HepG2 (cell line): Measurements from ENCODE around the gene IQCH. TPM values are rescaled to one million over a fixed set of nuclear protein-coding genes. Genes with fewer than 3 reads are reported as not detected.

ENCODE experiments used
- ATAC-seq: fragments of 200-7000 bp; cut with Tn5 transposase; 3 replicates; pipeline ENCODE4 v1.9.1; 2020; ENCODE audit warnings: mild to moderate bottlenecking, moderate library complexity
- BruUV-seq: library from RNA; stranded (reverse); fragments of 400-500 nt; replicated peaks from 2 replicates; lab custom pipeline; 2021; lab: Mats Ljungman, UMichigan
- CTCF ChIA-PET: fragments of 300-600 bp; formaldehyde crosslinking; extraction: SDS; loops from one replicate; lab custom pipeline; 2021; ENCODE audit warnings: low total read pairs, inconsistent platforms, low intra/inter-chr PET ratio; lab: Yijun Ruan, JAX
- POLR2A ChIA-PET: fragments of 350-600 bp; sonication (Branson Sonifier 250); formaldehyde crosslinking; loops from one replicate; lab custom pipeline; 2020; ENCODE audit warnings: antibody characterized with exemption, inconsistent platforms; lab: Yijun Ruan, JAX
- DNase-seq: peaks from one replicate; pipeline ENCODE4 v3.0.0-alpha.2; 2015; ENCODE audit warnings: low spot score
- FAIRE-seq: peaks from 3 replicates; lab custom pipeline; 2011; peaks lifted over from hg19 to GRCh38; lab: Jason Lieb, UNC
- H2AFZ ChIP-seq: one replicate; pipeline ENCODE4 v1.6.1; 2011; ENCODE audit warnings: low read length, inconsistent platforms
- H3K27ac ChIP-seq: fragments of 300-600 bp; 3 replicates; pipeline ENCODE4 v1.8.0; 2011; ENCODE audit warnings: mixed run types, mild to moderate bottlenecking, mixed read lengths, low read length, inconsistent platforms; ENCODE audit not compliant: insufficient read depth; ENCODE audit errors: extremely low read length
- H3K27me3 ChIP-seq, 2 experiments: fragments of 200-600 bp in 1 of 2; 2 replicates in 1 of 2; 3 replicates in 1 of 2; pipeline versions ENCODE4 v1.6.0 to v1.8.0; 2011; ENCODE audit warnings: low read length in 2 of 2, mild to moderate bottlenecking in 2 of 2, moderate library complexity in 2 of 2, inconsistent platforms in 1 of 2; ENCODE audit not compliant: insufficient read depth in 2 of 2, control insufficient read depth in 1 of 2
- H3K36me3 ChIP-seq, 2 experiments: fragments of 200-600 bp in 1 of 2; replicated peaks in 1 of 2; 2 replicates in 1 of 2; 3 replicates in 1 of 2; pipeline versions ENCODE4 v1.5.1 to v1.8.0; 2011; ENCODE audit warnings: low read length in 2 of 2, inconsistent platforms in 1 of 2; ENCODE audit not compliant: insufficient read depth in 2 of 2, control insufficient read depth in 1 of 2
- H3K4me1 ChIP-seq: 2 replicates; pipeline ENCODE4 v1.5.1; 2012; ENCODE audit warnings: low read length, inconsistent platforms; ENCODE audit not compliant: insufficient read depth
- H3K4me2 ChIP-seq: 2 replicates; pipeline ENCODE4 v1.6.0; 2011; ENCODE audit warnings: low read depth, low read length, inconsistent platforms
- H3K4me3 ChIP-seq, 3 experiments: fragments of 200-600 bp in 1 of 3; sonication (generic), shearing (Covaris generic) in 1 of 3; replicated peaks in 1 of 3; 2 replicates each; pipeline ENCODE4 v1.5.1; 2011 to 2016; ENCODE audit warnings: low read length in 3 of 3, inconsistent platforms in 2 of 3, low read depth in 2 of 3, mild to moderate bottlenecking in 2 of 3, control low read depth in 1 of 3, mixed read lengths in 1 of 3; ENCODE audit not compliant: insufficient read depth in 1 of 3
- H3K79me2 ChIP-seq: one replicate; pipeline ENCODE4 v1.6.1; 2011; ENCODE audit warnings: low read length, inconsistent platforms; ENCODE audit not compliant: insufficient read depth
- H3K9ac ChIP-seq: 2 replicates; pipeline ENCODE4 v1.6.0; 2011; ENCODE audit warnings: mild to moderate bottlenecking, low read depth, low read length, inconsistent platforms; ENCODE audit not compliant: insufficient read depth
- H3K9me3 ChIP-seq: 2 replicates; pipeline ENCODE4 v1.5.1; 2012; ENCODE audit warnings: mild to moderate bottlenecking, low read length
- H4K20me1 ChIP-seq: 2 replicates; pipeline ENCODE4 v1.6.0; 2011; ENCODE audit warnings: inconsistent platforms, mild to moderate bottlenecking, low read length, moderate library complexity; ENCODE audit not compliant: insufficient read depth
- BORCS8-MEF2B ChIP-seq: sonication (generic); formaldehyde crosslinking; IDR thresholded peaks from 2 replicates; pipeline ENCODE4 v1.8.0; 2022; ENCODE audit warnings: mild to moderate bottlenecking, missing genetic modification reagents
- BRCA1 ChIP-seq: sonication (generic); formaldehyde crosslinking; IDR thresholded peaks from 2 replicates; pipeline ENCODE4 v1.4.0; 2020; ENCODE audit warnings: missing genetic modification reagents
- EP300 ChIP-seq, 3 experiments: sonication (generic) in 1 of 3; formaldehyde crosslinking in 1 of 3; IDR thresholded peaks; 2 replicates each; pipeline versions ENCODE4 v1.5.1 to v1.6.1; 2011 to 2020; ENCODE audit warnings: low read depth in 2 of 3, low read length in 2 of 3, borderline replicate concordance in 1 of 3, improper control_type of control experiment in 1 of 3, mild to moderate bottlenecking in 1 of 3, missing genetic modification reagents in 1 of 3, moderate library complexity in 1 of 3
- NFATC3 ChIP-seq: sonication (generic); formaldehyde crosslinking; IDR thresholded peaks from 2 replicates; pipeline ENCODE4 v1.5.1; 2020; ENCODE audit warnings: mild to moderate bottlenecking, missing genetic modification reagents
- ZNF263 ChIP-seq: sonication (generic); formaldehyde crosslinking; IDR thresholded peaks from 2 replicates; pipeline ENCODE4 v1.4.0; 2020; ENCODE audit warnings: missing genetic modification reagents
- ZNF354B ChIP-seq: sonication (generic); formaldehyde crosslinking; IDR thresholded peaks from 2 replicates; pipeline ENCODE4 v1.8.0; 2022; ENCODE audit warnings: mild to moderate bottlenecking, missing genetic modification reagents
- ZNF460 ChIP-seq: sonication (generic); formaldehyde crosslinking; IDR thresholded peaks from 2 replicates; pipeline ENCODE4 v1.5.1; 2020; ENCODE audit warnings: missing genetic modification reagents, mild to moderate bottlenecking, borderline replicate concordance
- ZNF678 ChIP-seq: sonication (generic); formaldehyde crosslinking; IDR thresholded peaks from 2 replicates; pipeline ENCODE4 v1.4.0; 2020; ENCODE audit warnings: mild to moderate bottlenecking, missing genetic modification reagents
- WGBS: methylation state at CpG from one replicate; pipeline ENCODE4 v1.1.6; 2017; ENCODE audit warnings: low lambda C conversion rate; 5-methylcytosine and 5-hydroxymethylcytosine counted together
- in situ Hi-C: cut with HindIII; loops from 2 replicates; pipeline ENCODE4 v1.10.0; 2017; ENCODE audit warnings: low pct_unique_long_range_greater_than_20kb; ENCODE audit not compliant: extremely low pct_ligation_motif_present
- intact Hi-C: fragments of 100-400 bp; cut with micrococcal nuclease; formaldehyde crosslinking; loops from one replicate; pipeline ENCODE4 v1.10.0; 2022; ENCODE audit not compliant: unreplicated experiment
- polyA plus RNA-seq, 8 experiments: library from polyadenylated mRNA; depleted of rRNA in 3 of 8; stranded (reverse) in 7 of 8; unstranded in 1 of 8; fragments of >200 nt; fragmentation: Illumina TruSeq in 4 of 8; extraction: Trizol in 4 of 8; gene quantifications; 2 replicates each; pipeline versions ENCODE4 v1.2.1 to v1.2.3, GENCODE V29; 2011 to 2016; ENCODE audit warnings: low read depth in 4 of 8, missing spikeins in 1 of 8, mixed read lengths in 1 of 8; ENCODE audit not compliant: insufficient read depth in 1 of 8
- total RNA-seq, 5 experiments: library from RNA; depleted of rRNA; stranded (reverse); fragments of >200 nt; fragmentation: Illumina TruSeq; extraction: Trizol; gene quantifications; 2 replicates each; pipeline ENCODE4 v1.2.3, GENCODE V29; 2016; ENCODE audit warnings: low read depth in 1 of 5
- TF ChIP-seq, protein P1 (sequence below): sonication (generic); formaldehyde crosslinking; IDR thresholded peaks from 2 replicates; pipeline ENCODE4 v1.4.0; 2020; ENCODE audit warnings: missing genetic modification reagents
- TF ChIP-seq, protein P2 (sequence below): IDR thresholded peaks from 2 replicates; pipeline ENCODE4 v1.6.1; 2018; ENCODE audit warnings: missing genetic modification reagents, mild to moderate bottlenecking, missing compliant biosample characterization
- TF ChIP-seq, protein P3 (sequence below): sonication (generic); formaldehyde crosslinking; IDR thresholded peaks from 2 replicates; pipeline ENCODE4 v1.8.1; 2022; ENCODE audit warnings: low read depth, mild to moderate bottlenecking, missing genetic modification reagents
- TF ChIP-seq, protein P4 (sequence below): sonication (generic); formaldehyde crosslinking; IDR thresholded peaks from 2 replicates; pipeline ENCODE4 v1.5.1; 2020; ENCODE audit warnings: mild to moderate bottlenecking, missing genetic modification reagents

Gene IQCH
- total and polyA plus RNA-seq, 2 of the 13 experiments (the other 11 are each of a cell fraction or from before 2014, with no cell fraction given): 0.16 to 0.55 TPM

DNA sequence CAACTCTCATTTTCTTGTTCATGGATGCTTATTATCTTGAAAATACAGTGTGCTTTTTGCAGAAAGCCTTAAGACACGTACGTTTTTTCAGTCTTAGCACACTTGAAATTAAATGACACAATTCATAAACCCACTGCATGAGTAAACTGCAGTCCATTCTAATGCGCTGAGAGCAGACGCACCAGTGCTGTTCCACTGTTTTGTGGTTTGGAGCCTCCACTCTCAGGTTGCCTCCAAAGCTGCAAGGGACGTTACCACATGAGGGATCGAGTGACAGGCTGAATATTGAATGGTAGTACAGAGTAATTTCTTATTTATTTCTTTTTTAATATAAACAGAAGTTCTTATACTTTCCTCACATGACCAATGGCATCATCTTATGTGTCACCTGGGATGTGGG, 12.3 kb downstream of the IQCH start:
- no peaks in the 10 kb centered on the region; a peak in 1 of 5 replicates for H3K27me3 ChIP-seq
- H4K20me1 ChIP-seq: no peaks in the 10 kb centered on the region
- BruUV-seq: no TSS peak
- no peak overlapping the region for H3K9ac ChIP-seq
- H3K4me1 ChIP-seq: no peaks in the 10 kb centered on the region
- H3K79me2 ChIP-seq: no peaks in the 10 kb centered on the region
- FAIRE-seq: no peak
- 42% methylated on average over 6 of the region's 6 CpGs for WGBS
- ATAC-seq: no peak
- ChIA-PET CTCF (no interaction called here), POLR2A (no interaction called here)
- no peak overlapping the region for H2AFZ ChIP-seq
- no peak overlapping the region for H3K27ac ChIP-seq
- H3K4me2 ChIP-seq: no peak overlapping the region
- no peak for DNase-seq
- H3K36me3 ChIP-seq: no peaks in the 10 kb centered on the region
- H3K9me3 ChIP-seq: no peaks in the 10 kb centered on the region
- in situ Hi-C loops: no loop called here
- H3K4me3 ChIP-seq: no peak overlapping the region
- intact Hi-C loops: no loop called here
- TF ChIP-seq, protein P1, sequence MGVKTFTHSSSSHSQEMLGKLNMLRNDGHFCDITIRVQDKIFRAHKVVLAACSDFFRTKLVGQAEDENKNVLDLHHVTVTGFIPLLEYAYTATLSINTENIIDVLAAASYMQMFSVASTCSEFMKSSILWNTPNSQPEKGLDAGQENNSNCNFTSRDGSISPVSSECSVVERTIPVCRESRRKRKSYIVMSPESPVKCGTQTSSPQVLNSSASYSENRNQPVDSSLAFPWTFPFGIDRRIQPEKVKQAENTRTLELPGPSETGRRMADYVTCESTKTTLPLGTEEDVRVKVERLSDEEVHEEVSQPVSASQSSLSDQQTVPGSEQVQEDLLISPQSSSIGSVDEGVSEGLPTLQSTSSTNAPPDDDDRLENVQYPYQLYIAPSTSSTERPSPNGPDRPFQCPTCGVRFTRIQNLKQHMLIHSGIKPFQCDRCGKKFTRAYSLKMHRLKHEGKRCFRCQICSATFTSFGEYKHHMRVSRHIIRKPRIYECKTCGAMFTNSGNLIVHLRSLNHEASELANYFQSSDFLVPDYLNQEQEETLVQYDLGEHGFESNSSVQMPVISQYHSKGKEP (CRISPR knock-in tag): no peak
- TF ChIP-seq ZNF460 (CRISPR knock-in tag) (no peak), ZNF678 (no peak), BRCA1 (no peak), EP300 (IDR thresholded peaks at IDR 0.05; ENCODE audit: low read depth in 2 of 2, low read length in 2 of 2) (no peak), EP300 (CRISPR knock-in tag; IDR thresholded peaks at IDR 0.05; ENCODE audit: borderline replicate concordance) (no peak), ZNF354B (CRISPR knock-in tag) (no peak), NFATC3 (no peak), ZNF263 (CRISPR knock-in tag) (no peak), BORCS8-MEF2B (CRISPR knock-in tag) (no peak)
- TF ChIP-seq, protein P2, sequence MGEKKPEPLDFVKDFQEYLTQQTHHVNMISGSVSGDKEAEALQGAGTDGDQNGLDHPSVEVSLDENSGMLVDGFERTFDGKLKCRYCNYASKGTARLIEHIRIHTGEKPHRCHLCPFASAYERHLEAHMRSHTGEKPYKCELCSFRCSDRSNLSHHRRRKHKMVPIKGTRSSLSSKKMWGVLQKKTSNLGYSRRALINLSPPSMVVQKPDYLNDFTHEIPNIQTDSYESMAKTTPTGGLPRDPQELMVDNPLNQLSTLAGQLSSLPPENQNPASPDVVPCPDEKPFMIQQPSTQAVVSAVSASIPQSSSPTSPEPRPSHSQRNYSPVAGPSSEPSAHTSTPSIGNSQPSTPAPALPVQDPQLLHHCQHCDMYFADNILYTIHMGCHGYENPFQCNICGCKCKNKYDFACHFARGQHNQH (CRISPR knock-in tag): no peak
- TF ChIP-seq, protein P3, sequence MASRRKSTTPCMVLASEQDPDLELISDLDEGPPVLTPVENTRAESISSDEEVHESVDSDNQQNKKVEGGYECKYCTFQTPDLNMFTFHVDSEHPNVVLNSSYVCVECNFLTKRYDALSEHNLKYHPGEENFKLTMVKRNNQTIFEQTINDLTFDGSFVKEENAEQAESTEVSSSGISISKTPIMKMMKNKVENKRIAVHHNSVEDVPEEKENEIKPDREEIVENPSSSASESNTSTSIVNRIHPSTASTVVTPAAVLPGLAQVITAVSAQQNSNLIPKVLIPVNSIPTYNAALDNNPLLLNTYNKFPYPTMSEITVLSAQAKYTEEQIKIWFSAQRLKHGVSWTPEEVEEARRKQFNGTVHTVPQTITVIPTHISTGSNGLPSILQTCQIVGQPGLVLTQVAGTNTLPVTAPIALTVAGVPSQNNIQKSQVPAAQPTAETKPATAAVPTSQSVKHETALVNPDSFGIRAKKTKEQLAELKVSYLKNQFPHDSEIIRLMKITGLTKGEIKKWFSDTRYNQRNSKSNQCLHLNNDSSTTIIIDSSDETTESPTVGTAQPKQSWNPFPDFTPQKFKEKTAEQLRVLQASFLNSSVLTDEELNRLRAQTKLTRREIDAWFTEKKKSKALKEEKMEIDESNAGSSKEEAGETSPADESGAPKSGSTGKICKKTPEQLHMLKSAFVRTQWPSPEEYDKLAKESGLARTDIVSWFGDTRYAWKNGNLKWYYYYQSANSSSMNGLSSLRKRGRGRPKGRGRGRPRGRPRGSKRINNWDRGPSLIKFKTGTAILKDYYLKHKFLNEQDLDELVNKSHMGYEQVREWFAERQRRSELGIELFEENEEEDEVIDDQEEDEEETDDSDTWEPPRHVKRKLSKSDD (CRISPR knock-in tag): no peak
- TF ChIP-seq, protein P4, sequence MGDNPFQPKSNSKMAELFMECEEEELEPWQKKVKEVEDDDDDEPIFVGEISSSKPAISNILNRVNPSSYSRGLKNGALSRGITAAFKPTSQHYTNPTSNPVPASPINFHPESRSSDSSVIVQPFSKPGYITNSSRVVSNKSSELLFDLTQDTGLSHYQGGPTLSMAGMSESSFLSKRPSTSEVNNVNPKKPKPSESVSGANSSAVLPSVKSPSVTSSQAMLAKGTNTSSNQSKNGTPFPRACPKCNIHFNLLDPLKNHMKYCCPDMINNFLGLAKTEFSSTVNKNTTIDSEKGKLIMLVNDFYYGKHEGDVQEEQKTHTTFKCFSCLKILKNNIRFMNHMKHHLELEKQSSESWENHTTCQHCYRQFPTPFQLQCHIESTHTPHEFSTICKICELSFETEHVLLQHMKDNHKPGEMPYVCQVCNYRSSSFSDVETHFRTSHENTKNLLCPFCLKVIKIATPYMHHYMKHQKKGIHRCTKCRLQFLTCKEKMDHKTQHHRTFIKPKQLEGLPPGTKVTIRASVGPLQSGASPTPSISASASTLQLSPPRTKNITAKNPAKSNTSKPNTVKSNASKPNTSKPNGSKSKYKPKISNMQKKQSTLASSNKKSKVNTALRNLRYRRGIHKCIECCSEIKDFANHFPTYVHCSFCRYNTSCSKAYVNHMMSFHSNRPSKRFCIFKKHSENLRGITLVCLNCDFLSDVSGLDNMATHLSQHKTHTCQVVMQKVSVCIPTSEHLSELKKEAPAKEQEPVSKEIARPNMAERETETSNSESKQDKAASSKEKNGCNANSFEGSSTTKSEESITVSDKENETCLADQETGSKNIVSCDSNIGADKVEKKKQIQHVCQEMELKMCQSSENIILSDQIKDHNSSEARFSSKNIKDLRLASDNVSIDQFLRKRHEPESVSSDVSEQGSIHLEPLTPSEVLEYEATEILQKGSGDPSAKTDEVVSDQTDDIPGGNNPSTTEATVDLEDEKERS (CRISPR knock-in tag): no peak
